Body of pancreas (tissue), 4 donors: ENCODE measurements around the gene IDH3G. TPM values are rescaled to one million over a fixed set of nuclear protein-coding genes. Genes with fewer than 3 reads are reported as not detected.

Experiments used
- ATAC-seq: fragments of 150-250 bp; one replicate; pipeline ENCODE4 v1.9.1; 2016
- DNase-seq, 4 donors: peaks; one replicate each; pipeline ENCODE4 v3.0.0-alpha.2; 2019
- H3K27ac ChIP-seq, 4 donors: fragments of 200-600 bp; sonication (generic); 1 replicate in 3 of 4; 2 replicates in 1 of 4; pipeline versions ENCODE4 v1.5.1 to v1.6.1; 2016 to 2019; ENCODE audit warnings: mild to moderate bottlenecking in 1 of 4, mixed read lengths in 1 of 4, moderate library complexity in 1 of 4
- H3K27me3 ChIP-seq, 2 donors: fragments of 200-600 bp; sonication (generic); one replicate each; pipeline ENCODE4 v1.6.0; 2016; ENCODE audit warnings: mild to moderate bottlenecking in 1 of 2
- H3K36me3 ChIP-seq, 2 donors: fragments of 200-600 bp; sonication (generic); replicated peaks in 1 of 2; 2 replicates each; pipeline ENCODE4 v1.5.1; 2016; ENCODE audit warnings: low read depth in 2 of 2; ENCODE audit not compliant: insufficient read depth in 1 of 2
- H3K4me1 ChIP-seq: fragments of 200-600 bp; sonication (generic); one replicate; pipeline ENCODE4 v1.6.0; 2016
- H3K4me3 ChIP-seq, 2 donors: fragments of 200-600 bp; sonication (generic); 1 replicate in 1 of 2; 2 replicates in 1 of 2; pipeline ENCODE4 v1.5.1; 2016 to 2019
- H3K9me3 ChIP-seq, 3 donors: fragments of 200-600 bp; sonication (generic); 1 replicate in 2 of 3; 2 replicates in 1 of 3; pipeline ENCODE4 v1.5.1; 2016
- CTCF ChIP-seq, 7 experiments: fragments of 450-650 bp in 4 of 7; fragments of 200-600 bp in 3 of 7; sonication (generic) in 3 of 7; IDR thresholded peaks; one replicate each; pipeline ENCODE4 v1.5.1; 2016 to 2019; ENCODE audit warnings: antibody characterized with exemption in 7 of 7
- POLR2A ChIP-seq, 3 donors: fragments of 450-650 bp; IDR thresholded peaks; one replicate each; pipeline ENCODE4 v1.6.1; 2016; ENCODE audit warnings: antibody characterized with exemption in 3 of 3, mild to moderate bottlenecking in 2 of 3
- WGBS, 2 donors: methylation state at CpG; one replicate each; pipeline ENCODE4 v1.1.5; 2017; 5-methylcytosine and 5-hydroxymethylcytosine counted together
- intact Hi-C: fragments of 100-400 bp; cut with DNase I; formaldehyde crosslinking; loops from one replicate; pipeline ENCODE4 v1.15.1; 2023
- total RNA-seq, 2 donors: library from RNA; depleted of rRNA; stranded (reverse); fragments of >200 nt; gene quantifications; one replicate each; pipeline ENCODE4 v1.1.0, GENCODE V29; 2016

IDH3G gene
- total RNA-seq, 2 donors from 2014 or later = 25.2 to 27.7 TPM

GRCh38 chrX:153792368-153792767, 1.8 kb downstream of the IDH3G start:
- Histone ChIP-seq H3K4me1 (peaks cover 37% of the 10 kb centered on the region), H3K27ac (no peak overlapping the region), H3K36me3 (no peaks in the 10 kb centered on the region), H3K4me3 (no peak overlapping the region), H3K9me3 (no peaks in the 10 kb centered on the region), H3K27me3 (no peaks in the 10 kb centered on the region)
- 90% methylated on average over 5 of the region's 6 CpGs; no CpG with 5 or more reads in 1 of the 2 donors for WGBS, 2 donors
- TF ChIP-seq CTCF (IDR thresholded peaks at IDR 0.05) (no peak), POLR2A (IDR thresholded peaks at IDR 0.05) (no peak)
- ATAC-seq = no peak
- intact Hi-C loops = no loop called here
- DNase-seq = no peak

GRCh38 chrX:153791104-153791852, 2.9 kb downstream of the IDH3G start:
- TF ChIP-seq CTCF (IDR thresholded peaks at IDR 0.05) = no peak
- no peak for TF ChIP-seq POLR2A (IDR thresholded peaks at IDR 0.05)
- DNase-seq (no peak), ATAC-seq (no peak)
- no peaks in the 10 kb centered on the region for H3K36me3 ChIP-seq
- intact Hi-C loops = no loop called here
- 77 to 79% methylated on average over 12 to 17 of the region's 17 CpGs for WGBS, 2 donors
- no peak overlapping the region for H3K4me3 ChIP-seq
- no peaks in the 10 kb centered on the region for H3K9me3 ChIP-seq
- H3K4me1 ChIP-seq = peaks cover 26% of the 10 kb centered on the region
- no peaks in the 10 kb centered on the region for H3K27me3 ChIP-seq
- H3K27ac ChIP-seq = no peak overlapping the region

GRCh38 chrX:153789654-153790053, 4.5 kb downstream of the IDH3G start:
- H3K27ac ChIP-seq = no peak overlapping the region
- H3K4me1 ChIP-seq = peaks cover 15% of the 10 kb centered on the region
- no peaks in the 10 kb centered on the region for H3K9me3 ChIP-seq
- H3K27me3 ChIP-seq = no peaks in the 10 kb centered on the region
- H3K36me3 ChIP-seq = peaks cover 0 to 3% of the 10 kb centered on the region in 2 donors
- WGBS, 2 donors = 91% methylated on average over 8 of the region's 12 CpGs; no CpG with 5 or more reads in 1 of the 2 donors
- intact Hi-C loops = no loop called here
- TF ChIP-seq CTCF (IDR thresholded peaks at IDR 0.05) (no peak), POLR2A (IDR thresholded peaks at IDR 0.05) (no peak)
- ATAC-seq (no peak), DNase-seq (no peak)
- no peak overlapping the region for H3K4me3 ChIP-seq

GRCh38 chrX:153786669-153787068, 7.5 kb downstream of the IDH3G start:
- WGBS, 2 donors = 90% methylated on average over 15 of the region's 15 CpGs
- no peaks in the 10 kb centered on the region for H3K4me1 ChIP-seq
- peaks cover 0 to 3% of the 10 kb centered on the region in 2 donors for H3K36me3 ChIP-seq
- H3K9me3 ChIP-seq = no peaks in the 10 kb centered on the region
- no peaks in the 10 kb centered on the region for H3K27me3 ChIP-seq
- no peak overlapping the region for H3K27ac ChIP-seq
- ATAC-seq (no peak), DNase-seq (no peak)
- no peak overlapping the region for H3K4me3 ChIP-seq
- no peak for TF ChIP-seq CTCF (IDR thresholded peaks at IDR 0.05)
- no peak for TF ChIP-seq POLR2A (IDR thresholded peaks at IDR 0.05)
- intact Hi-C loops = no loop called here
